GM12873 (cell line): ENCODE measurements around the gene UBE2E2.

ENCODE experiments used
- CTCF ChIP-seq: IDR thresholded peaks from 2 replicates; pipeline ENCODE4 v1.5.1; 2012; ENCODE audit warnings: low read depth, mild to moderate bottlenecking, moderate library complexity, low read length, control low read depth; ENCODE audit not compliant: insufficient read depth; ENCODE audit errors: missing control alignments

Gene UBE2E2

GRCh38 chr3:23209747-23210487 is 6.8 kb downstream of the UBE2E2 start:
- no peak for TF ChIP-seq CTCF

DNA sequence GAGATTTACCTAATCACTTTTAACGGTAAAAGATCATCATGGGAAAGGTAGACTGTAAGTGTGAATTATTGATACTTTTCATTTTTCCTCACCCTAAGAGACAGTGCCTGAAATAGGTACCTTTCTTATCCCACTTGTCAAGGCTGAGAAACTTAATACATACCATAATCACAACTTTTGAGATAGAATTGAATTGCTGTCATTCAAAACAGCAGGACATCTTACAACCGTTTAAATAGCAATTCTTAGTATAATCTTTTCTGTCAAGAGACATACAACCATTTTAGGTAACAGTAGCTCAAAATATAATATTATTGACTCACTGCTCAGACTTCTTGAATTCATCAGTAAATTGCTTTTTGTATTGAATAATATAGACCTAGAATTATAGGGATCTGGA is 10.7 kb downstream of the UBE2E2 start:
- no peak for TF ChIP-seq CTCF

DNA sequence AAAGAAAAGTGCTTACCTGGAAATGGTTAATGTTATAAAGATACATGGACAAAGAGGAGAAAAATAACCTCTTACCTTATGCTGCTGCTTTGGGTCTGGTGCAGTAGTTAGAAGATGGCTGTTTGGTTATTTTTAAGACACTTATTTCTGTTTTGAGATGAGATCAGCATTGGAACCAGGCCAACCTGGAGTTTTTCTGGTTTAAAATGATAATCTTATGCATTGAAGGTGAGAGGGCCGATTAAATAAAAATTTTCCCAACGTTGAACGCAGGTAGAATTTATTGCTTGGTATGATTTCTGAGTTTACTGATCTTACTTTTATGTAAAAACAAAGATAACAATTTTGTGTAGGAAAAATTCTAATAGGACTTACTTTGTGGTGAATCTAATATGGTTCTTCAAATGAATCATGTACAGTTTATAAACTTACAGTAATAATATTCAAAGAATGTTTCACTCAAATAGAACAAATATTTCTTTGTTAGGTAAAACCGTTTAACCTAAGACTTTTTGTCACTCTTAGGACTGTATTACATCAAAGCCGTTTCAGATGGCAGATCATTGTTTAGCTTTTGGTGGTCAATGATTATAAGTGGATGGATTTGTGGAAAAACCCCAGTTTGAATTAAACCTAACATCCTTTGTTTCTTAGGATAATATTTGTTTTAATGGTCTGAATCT is 14.9 kb downstream of the UBE2E2 start:
- no peak for TF ChIP-seq CTCF

GRCh38 chr3:23219117-23219516 is 16.0 kb downstream of the UBE2E2 start:
- TF ChIP-seq CTCF = no peak

DNA sequence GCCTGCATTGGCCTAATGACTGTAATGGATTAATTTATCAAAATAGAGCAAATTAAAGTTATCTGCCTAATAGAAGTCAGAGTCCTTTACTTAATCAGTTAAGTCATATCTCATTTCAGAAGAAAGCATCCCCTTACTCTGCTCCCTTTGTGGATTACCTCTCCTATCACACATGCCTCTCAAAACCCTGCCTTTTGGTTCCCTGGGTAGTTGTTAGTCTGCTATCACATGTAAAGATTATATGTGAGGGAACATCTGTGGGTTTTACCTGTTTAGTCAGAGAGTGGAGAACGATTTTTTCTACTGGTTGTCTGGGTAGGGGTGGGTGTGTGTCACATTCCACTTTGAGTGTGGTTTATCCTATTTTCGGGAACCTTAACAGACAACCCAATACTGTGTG is 16.4 kb downstream of the UBE2E2 start:
- no peak for TF ChIP-seq CTCF

- TF ChIP-seq CTCF = no peak
Measured at GRCh38 chr3:23221136-23221535, 18.0 kb downstream of the UBE2E2 start.

DNA sequence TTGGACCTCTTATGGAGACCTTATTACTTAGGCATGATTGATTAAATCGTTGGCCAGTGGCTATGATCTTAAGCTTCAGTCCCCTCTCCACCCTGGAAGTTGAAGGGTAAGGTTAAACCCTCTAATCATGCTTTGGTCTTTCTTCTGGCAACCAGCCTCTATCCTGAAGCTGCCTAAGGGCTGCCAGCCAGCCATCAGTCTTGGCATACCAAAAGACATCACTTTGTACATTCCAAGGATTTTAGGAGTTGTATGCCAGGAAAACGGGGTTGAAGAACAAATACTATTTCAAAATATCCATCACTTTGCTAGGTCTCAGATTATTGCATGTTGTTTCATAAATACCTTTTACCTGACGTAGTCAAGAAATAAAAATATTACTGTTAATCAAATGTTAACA is 28.9 kb downstream of the UBE2E2 start:
- TF ChIP-seq CTCF = no peak
